NB4 (cell line): Measurements from ENCODE around the gene RBBP5.

Experiments used
- CTCF ChIP-seq: IDR thresholded peaks from one replicate; pipeline ENCODE4 v1.5.1; 2012; ENCODE audit warnings: low read depth, low read length
- MYC ChIP-seq: IDR thresholded peaks from 2 replicates; pipeline ENCODE4 v1.6.1; 2011; ENCODE audit warnings: low read depth, low read length
- POLR2A ChIP-seq: IDR thresholded peaks from 2 replicates; pipeline ENCODE4 v1.6.1; 2011; ENCODE audit warnings: mild to moderate bottlenecking; ENCODE audit not compliant: insufficient read length; ENCODE audit errors: extremely low read depth
- TF ChIP-seq, protein P1 (sequence below): IDR thresholded peaks from 2 replicates; pipeline ENCODE4 v1.6.1; 2011; ENCODE audit warnings: low read depth, low read length

DNA sequence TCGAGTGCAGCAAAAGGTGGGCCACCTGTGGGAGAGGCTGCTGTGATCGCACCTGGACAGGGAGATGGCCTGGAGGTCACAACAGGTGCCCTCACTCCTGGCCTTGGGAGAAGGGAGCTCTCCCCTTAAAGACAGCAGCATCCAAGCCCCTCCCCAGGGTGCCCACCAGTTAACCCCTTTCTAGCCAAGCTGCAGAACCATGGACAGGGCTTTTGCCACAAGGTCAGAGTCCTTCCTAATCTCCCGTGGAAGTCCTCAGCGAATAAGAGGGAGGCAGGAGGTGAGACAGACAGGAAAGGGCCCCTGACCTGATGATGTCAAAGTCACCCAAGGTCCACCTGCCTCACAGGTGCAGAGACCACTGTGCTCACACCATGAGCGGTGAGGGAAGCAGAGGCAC lies 77.0 kb downstream of the RBBP5 start:
- TF ChIP-seq CTCF: no peak
- no peak for TF ChIP-seq MYC
- no peak for TF ChIP-seq POLR2A
- TF ChIP-seq, protein P1, sequence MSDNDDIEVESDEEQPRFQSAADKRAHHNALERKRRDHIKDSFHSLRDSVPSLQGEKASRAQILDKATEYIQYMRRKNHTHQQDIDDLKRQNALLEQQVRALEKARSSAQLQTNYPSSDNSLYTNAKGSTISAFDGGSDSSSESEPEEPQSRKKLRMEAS: no peak
